ENCODE data around the gene KRTAP5-3.

DNA sequence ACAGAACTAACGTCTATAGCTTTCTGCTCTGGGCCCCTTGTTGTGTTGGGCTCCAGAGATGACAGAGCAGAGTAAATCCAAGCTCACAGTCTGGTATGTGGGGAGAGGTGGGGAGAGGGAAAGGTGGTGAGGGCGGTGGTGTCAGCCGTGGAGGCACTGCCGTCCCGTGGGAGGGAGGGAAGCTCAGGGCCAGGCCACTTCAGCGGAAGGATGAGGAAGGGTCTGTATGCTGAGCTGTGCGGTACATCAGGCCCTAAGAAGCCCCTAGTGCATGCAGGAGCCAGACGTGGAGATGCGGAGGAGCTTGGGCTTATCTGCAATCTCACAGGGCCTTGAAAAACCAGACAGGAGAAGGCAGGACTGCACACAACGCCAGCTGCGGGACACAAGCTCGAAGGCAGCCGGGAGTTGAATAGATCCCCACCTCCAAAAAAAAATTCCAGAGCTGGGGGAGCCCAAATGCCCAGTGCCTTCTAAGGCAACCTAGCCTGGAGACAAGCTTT, 22.9 kb upstream of the KRTAP5-3 start:
- TF ChIP-seq, protein P1, sequence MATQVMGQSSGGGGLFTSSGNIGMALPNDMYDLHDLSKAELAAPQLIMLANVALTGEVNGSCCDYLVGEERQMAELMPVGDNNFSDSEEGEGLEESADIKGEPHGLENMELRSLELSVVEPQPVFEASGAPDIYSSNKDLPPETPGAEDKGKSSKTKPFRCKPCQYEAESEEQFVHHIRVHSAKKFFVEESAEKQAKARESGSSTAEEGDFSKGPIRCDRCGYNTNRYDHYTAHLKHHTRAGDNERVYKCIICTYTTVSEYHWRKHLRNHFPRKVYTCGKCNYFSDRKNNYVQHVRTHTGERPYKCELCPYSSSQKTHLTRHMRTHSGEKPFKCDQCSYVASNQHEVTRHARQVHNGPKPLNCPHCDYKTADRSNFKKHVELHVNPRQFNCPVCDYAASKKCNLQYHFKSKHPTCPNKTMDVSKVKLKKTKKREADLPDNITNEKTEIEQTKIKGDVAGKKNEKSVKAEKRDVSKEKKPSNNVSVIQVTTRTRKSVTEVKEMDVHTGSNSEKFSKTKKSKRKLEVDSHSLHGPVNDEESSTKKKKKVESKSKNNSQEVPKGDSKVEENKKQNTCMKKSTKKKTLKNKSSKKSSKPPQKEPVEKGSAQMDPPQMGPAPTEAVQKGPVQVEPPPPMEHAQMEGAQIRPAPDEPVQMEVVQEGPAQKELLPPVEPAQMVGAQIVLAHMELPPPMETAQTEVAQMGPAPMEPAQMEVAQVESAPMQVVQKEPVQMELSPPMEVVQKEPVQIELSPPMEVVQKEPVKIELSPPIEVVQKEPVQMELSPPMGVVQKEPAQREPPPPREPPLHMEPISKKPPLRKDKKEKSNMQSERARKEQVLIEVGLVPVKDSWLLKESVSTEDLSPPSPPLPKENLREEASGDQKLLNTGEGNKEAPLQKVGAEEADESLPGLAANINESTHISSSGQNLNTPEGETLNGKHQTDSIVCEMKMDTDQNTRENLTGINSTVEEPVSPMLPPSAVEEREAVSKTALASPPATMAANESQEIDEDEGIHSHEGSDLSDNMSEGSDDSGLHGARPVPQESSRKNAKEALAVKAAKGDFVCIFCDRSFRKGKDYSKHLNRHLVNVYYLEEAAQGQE (IDR thresholded peaks at IDR 0.05; ENCODE audit: borderline replicate concordance), result no peak
- TF ChIP-seq, protein P1 (CRISPR knock-in tag; IDR thresholded peaks at IDR 0.05; ENCODE audit: low read depth), result no peak
- TF ChIP-seq ELK1 (CRISPR knock-in tag; IDR thresholded peaks at IDR 0.05) (no peak), EP300 (IDR thresholded peaks at IDR 0.05; ENCODE audit: low read length) (no peak), ETV1 (tag; conservative IDR thresholded peaks at IDR 0.05; ENCODE audit: low read depth) (no peak), EZH2 (IDR thresholded peaks at IDR 0.05; ENCODE audit: borderline replicate concordance, low read depth, low read length) (no peak), RFX5 (IDR thresholded peaks at IDR 0.05; ENCODE audit: low read depth, low read length) (no peak)
- TF ChIP-seq, protein P2, sequence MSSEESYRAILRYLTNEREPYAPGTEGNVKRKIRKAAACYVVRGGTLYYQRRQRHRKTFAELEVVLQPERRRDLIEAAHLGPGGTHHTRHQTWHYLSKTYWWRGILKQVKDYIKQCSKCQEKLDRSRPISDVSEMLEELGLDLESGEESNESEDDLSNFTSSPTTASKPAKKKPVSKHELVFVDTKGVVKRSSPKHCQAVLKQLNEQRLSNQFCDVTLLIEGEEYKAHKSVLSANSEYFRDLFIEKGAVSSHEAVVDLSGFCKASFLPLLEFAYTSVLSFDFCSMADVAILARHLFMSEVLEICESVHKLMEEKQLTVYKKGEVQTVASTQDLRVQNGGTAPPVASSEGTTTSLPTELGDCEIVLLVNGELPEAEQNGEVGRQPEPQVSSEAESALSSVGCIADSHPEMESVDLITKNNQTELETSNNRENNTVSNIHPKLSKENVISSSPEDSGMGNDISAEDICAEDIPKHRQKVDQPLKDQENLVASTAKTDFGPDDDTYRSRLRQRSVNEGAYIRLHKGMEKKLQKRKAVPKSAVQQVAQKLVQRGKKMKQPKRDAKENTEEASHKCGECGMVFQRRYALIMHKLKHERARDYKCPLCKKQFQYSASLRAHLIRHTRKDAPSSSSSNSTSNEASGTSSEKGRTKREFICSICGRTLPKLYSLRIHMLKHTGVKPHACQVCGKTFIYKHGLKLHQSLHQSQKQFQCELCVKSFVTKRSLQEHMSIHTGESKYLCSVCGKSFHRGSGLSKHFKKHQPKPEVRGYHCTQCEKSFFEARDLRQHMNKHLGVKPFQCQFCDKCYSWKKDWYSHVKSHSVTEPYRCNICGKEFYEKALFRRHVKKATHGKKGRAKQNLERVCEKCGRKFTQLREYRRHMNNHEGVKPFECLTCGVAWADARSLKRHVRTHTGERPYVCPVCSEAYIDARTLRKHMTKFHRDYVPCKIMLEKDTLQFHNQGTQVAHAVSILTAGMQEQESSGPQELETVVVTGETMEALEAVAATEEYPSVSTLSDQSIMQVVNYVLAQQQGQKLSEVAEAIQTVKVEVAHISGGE (CRISPR knock-in tag; IDR thresholded peaks at IDR 0.05), result no peak
- TF ChIP-seq, protein P3, sequence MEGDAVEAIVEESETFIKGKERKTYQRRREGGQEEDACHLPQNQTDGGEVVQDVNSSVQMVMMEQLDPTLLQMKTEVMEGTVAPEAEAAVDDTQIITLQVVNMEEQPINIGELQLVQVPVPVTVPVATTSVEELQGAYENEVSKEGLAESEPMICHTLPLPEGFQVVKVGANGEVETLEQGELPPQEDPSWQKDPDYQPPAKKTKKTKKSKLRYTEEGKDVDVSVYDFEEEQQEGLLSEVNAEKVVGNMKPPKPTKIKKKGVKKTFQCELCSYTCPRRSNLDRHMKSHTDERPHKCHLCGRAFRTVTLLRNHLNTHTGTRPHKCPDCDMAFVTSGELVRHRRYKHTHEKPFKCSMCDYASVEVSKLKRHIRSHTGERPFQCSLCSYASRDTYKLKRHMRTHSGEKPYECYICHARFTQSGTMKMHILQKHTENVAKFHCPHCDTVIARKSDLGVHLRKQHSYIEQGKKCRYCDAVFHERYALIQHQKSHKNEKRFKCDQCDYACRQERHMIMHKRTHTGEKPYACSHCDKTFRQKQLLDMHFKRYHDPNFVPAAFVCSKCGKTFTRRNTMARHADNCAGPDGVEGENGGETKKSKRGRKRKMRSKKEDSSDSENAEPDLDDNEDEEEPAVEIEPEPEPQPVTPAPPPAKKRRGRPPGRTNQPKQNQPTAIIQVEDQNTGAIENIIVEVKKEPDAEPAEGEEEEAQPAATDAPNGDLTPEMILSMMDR (IDR thresholded peaks at IDR 0.05 in 2 of 3, conservative IDR thresholded peaks at IDR 0.05 in 1 of 3; ENCODE audit: insufficient read depth in 2 of 3, low read depth in 1 of 3, low read length in 3 of 3), result no peak

Measured in K562 (cell line).